HepG2 (cell line): ENCODE results near the gene CLMP. TPM values are rescaled to one million over a fixed set of nuclear protein-coding genes. Genes with fewer than 3 reads are reported as not detected.

Experiments used
- TCF12 ChIP-seq, 2 experiments: fragments of 450-650 bp in 1 of 2; sonication (generic) in 1 of 2; formaldehyde crosslinking in 1 of 2; IDR thresholded peaks; 2 replicates each; pipeline versions ENCODE4 v1.6.1 to v1.8.0; 2017 to 2022; ENCODE audit warnings: antibody characterized with exemption in 1 of 2, mild to moderate bottlenecking in 1 of 2, missing genetic modification reagents in 1 of 2, moderate library complexity in 1 of 2
- polyA plus RNA-seq, 8 experiments: library from polyadenylated mRNA; depleted of rRNA in 3 of 8; stranded (reverse) in 7 of 8; unstranded in 1 of 8; fragments of >200 nt; fragmentation: Illumina TruSeq in 4 of 8; extraction: Trizol in 4 of 8; gene quantifications; 2 replicates each; pipeline versions ENCODE4 v1.2.1 to v1.2.3, GENCODE V29; 2011 to 2016; ENCODE audit warnings: low read depth in 4 of 8, missing spikeins in 1 of 8, mixed read lengths in 1 of 8; ENCODE audit not compliant: insufficient read depth in 1 of 8
- total RNA-seq, 5 experiments: library from RNA; depleted of rRNA; stranded (reverse); fragments of >200 nt; fragmentation: Illumina TruSeq; extraction: Trizol; gene quantifications; 2 replicates each; pipeline ENCODE4 v1.2.3, GENCODE V29; 2016; ENCODE audit warnings: low read depth in 1 of 5
- TF ChIP-seq, protein P1 (sequence below), 2 experiments: sonication (generic) in 1 of 2; formaldehyde crosslinking in 1 of 2; IDR thresholded peaks; 2 replicates each; pipeline versions ENCODE4 v1.6.1 to v1.9.0; 2014 to 2022; ENCODE audit warnings: antibody characterized with exemption in 1 of 2, borderline replicate concordance in 1 of 2, inconsistent platforms in 1 of 2, low read depth in 1 of 2, missing genetic modification reagents in 1 of 2
- TF ChIP-seq, protein P2 (sequence below): sonication (generic); formaldehyde crosslinking; IDR thresholded peaks from 2 replicates; pipeline ENCODE4 v1.4.0; 2020; ENCODE audit warnings: missing genetic modification reagents, borderline replicate concordance

Gene CLMP
- total and polyA plus RNA-seq, 2 of the 13 experiments (the other 11 are each of a cell fraction or from before 2014, with no cell fraction given) = not detected

DNA sequence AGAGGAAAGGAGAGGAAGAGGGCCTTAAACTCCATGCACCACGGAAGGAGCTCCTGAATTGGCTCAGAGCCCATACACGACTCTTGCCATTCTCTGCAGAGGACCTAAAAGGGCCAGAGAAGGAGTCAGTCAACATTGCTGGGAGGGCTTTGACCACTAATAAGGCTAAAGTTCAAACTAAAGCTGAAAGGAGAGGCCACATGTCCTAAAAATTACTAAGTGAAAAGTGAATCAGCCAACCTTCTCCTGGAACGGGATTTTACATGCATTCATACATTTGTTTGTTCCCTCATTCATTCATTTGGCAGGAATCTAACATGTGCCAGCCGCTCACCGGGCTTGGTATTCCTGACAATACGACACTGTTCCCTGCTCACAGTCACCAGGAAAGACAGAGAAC lies 10.5 kb downstream of the CLMP start (continued):
- TF ChIP-seq, protein P1, sequence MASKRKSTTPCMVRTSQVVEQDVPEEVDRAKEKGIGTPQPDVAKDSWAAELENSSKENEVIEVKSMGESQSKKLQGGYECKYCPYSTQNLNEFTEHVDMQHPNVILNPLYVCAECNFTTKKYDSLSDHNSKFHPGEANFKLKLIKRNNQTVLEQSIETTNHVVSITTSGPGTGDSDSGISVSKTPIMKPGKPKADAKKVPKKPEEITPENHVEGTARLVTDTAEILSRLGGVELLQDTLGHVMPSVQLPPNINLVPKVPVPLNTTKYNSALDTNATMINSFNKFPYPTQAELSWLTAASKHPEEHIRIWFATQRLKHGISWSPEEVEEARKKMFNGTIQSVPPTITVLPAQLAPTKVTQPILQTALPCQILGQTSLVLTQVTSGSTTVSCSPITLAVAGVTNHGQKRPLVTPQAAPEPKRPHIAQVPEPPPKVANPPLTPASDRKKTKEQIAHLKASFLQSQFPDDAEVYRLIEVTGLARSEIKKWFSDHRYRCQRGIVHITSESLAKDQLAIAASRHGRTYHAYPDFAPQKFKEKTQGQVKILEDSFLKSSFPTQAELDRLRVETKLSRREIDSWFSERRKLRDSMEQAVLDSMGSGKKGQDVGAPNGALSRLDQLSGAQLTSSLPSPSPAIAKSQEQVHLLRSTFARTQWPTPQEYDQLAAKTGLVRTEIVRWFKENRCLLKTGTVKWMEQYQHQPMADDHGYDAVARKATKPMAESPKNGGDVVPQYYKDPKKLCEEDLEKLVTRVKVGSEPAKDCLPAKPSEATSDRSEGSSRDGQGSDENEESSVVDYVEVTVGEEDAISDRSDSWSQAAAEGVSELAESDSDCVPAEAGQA (IDR thresholded peaks at IDR 0.05; ENCODE audit: low read depth) = no peak
- TF ChIP-seq, protein P1 (CRISPR knock-in tag; IDR thresholded peaks at IDR 0.05; ENCODE audit: borderline replicate concordance) = no peak
- TF ChIP-seq TCF12 (IDR thresholded peaks at IDR 0.05) = no peak
- no peak for TF ChIP-seq TCF12 (CRISPR knock-in tag; IDR thresholded peaks at IDR 0.05)
- TF ChIP-seq, protein P2, sequence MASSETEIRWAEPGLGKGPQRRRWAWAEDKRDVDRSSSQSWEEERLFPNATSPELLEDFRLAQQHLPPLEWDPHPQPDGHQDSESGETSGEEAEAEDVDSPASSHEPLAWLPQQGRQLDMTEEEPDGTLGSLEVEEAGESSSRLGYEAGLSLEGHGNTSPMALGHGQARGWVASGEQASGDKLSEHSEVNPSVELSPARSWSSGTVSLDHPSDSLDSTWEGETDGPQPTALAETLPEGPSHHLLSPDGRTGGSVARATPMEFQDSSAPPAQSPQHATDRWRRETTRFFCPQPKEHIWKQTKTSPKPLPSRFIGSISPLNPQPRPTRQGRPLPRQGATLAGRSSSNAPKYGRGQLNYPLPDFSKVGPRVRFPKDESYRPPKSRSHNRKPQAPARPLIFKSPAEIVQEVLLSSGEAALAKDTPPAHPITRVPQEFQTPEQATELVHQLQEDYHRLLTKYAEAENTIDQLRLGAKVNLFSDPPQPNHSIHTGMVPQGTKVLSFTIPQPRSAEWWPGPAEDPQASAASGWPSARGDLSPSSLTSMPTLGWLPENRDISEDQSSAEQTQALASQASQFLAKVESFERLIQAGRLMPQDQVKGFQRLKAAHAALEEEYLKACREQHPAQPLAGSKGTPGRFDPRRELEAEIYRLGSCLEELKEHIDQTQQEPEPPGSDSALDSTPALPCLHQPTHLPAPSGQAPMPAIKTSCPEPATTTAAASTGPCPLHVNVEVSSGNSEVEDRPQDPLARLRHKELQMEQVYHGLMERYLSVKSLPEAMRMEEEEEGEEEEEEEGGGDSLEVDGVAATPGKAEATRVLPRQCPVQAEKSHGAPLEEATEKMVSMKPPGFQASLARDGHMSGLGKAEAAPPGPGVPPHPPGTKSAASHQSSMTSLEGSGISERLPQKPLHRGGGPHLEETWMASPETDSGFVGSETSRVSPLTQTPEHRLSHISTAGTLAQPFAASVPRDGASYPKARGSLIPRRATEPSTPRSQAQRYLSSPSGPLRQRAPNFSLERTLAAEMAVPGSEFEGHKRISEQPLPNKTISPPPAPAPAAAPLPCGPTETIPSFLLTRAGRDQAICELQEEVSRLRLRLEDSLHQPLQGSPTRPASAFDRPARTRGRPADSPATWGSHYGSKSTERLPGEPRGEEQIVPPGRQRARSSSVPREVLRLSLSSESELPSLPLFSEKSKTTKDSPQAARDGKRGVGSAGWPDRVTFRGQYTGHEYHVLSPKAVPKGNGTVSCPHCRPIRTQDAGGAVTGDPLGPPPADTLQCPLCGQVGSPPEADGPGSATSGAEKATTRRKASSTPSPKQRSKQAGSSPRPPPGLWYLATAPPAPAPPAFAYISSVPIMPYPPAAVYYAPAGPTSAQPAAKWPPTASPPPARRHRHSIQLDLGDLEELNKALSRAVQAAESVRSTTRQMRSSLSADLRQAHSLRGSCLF (CRISPR knock-in tag) = no peak
